H1 (cell line): ENCODE measurements around the gene TSPAN1. TPM values are rescaled to one million over a fixed set of nuclear protein-coding genes. Genes with fewer than 3 reads are reported as not detected.

ENCODE experiments used
- CTCF ChIA-PET: fragments of 300-600 bp; sonication (Branson Sonifier 250); formaldehyde crosslinking; loops from one replicate; lab custom pipeline; 2021; ENCODE audit not compliant: partially characterized antibody; lab: Charles Lee
- POLR2A ChIA-PET: fragments of 300-600 bp; sonication (Branson Sonifier 250); formaldehyde crosslinking; loops from one replicate; lab custom pipeline; 2021; ENCODE audit warnings: inconsistent platforms; ENCODE audit not compliant: partially characterized antibody; lab: Charles Lee
- DNase-seq, 2 experiments: peaks; one replicate each; pipeline versions ENCODE4 v3.0.0 to v3.0.0-alpha.2; 2010 to 2022; ENCODE audit warnings: low spot score in 2 of 2, low read depth in 1 of 2, mixed read lengths in 1 of 2
- FAIRE-seq: peaks from 2 replicates; lab custom pipeline; 2011; peaks lifted over from hg19 to GRCh38; lab: Jason Lieb, UNC
- H2AFZ ChIP-seq: 2 replicates; pipeline ENCODE4 v1.8.1; 2012; ENCODE audit warnings: low read length, inconsistent platforms
- H2AK5ac ChIP-seq: 2 replicates; pipeline ENCODE4 v1.6.1; 2013; ENCODE audit warnings: low read depth, low read length
- H2BK120ac ChIP-seq: replicated peaks from 2 replicates; pipeline ENCODE3; 2013; ENCODE audit warnings: low read depth, low read length, inconsistent platforms
- H2BK12ac ChIP-seq: 2 replicates; pipeline ENCODE4 v1.6.1; 2013; ENCODE audit warnings: low read depth, low read length
- H2BK15ac ChIP-seq: 2 replicates; pipeline ENCODE4 v1.6.1; 2013; ENCODE audit warnings: low read length
- H2BK20ac ChIP-seq: 2 replicates; pipeline ENCODE4 v1.6.1; 2013; ENCODE audit warnings: low read length
- H2BK5ac ChIP-seq: 2 replicates; pipeline ENCODE4 v1.6.1; 2013; ENCODE audit warnings: low read depth, low read length
- H3K14ac ChIP-seq: 2 replicates; pipeline ENCODE4 v1.6.1; 2013; ENCODE audit warnings: inconsistent platforms; ENCODE audit not compliant: insufficient read length
- H3K18ac ChIP-seq: 2 replicates; pipeline ENCODE4 v1.6.1; 2013; ENCODE audit warnings: low read length; ENCODE audit errors: extremely low read depth
- H3K23ac ChIP-seq: 2 replicates; pipeline ENCODE4 v1.6.1; 2013; ENCODE audit warnings: inconsistent platforms; ENCODE audit not compliant: insufficient read length
- H3K23me2 ChIP-seq: 2 replicates; pipeline ENCODE4 v1.6.1; 2013; ENCODE audit warnings: low read depth, low read length
- H3K27ac ChIP-seq: 2 replicates; pipeline ENCODE4 v1.6.1; 2011; ENCODE audit warnings: low read depth, low read length, inconsistent platforms
- H3K27me3 ChIP-seq, 4 experiments: replicated peaks in 1 of 4; 1 replicate in 1 of 4; 2 replicates in 3 of 4; pipeline versions ENCODE4 v1.6.1 to v1.8.1; 2011 to 2013; ENCODE audit warnings: low read length in 3 of 4, mild to moderate bottlenecking in 3 of 4, inconsistent platforms in 2 of 4, mixed read lengths in 2 of 4, moderate library complexity in 1 of 4; ENCODE audit not compliant: control insufficient read depth in 3 of 4, insufficient read depth in 3 of 4; ENCODE audit errors: extremely low read depth in 1 of 4
- H3K36me3 ChIP-seq, 4 experiments: 2 replicates each; pipeline versions ENCODE4 v1.6.1 to v1.8.1; 2011 to 2013; ENCODE audit warnings: mild to moderate bottlenecking in 4 of 4, low read length in 3 of 4, moderate library complexity in 2 of 4, control low read depth in 1 of 4, inconsistent platforms in 1 of 4; ENCODE audit not compliant: insufficient read depth in 4 of 4, control insufficient read depth in 2 of 4
- H3K4ac ChIP-seq: replicated peaks from 2 replicates; pipeline ENCODE3; 2013; ENCODE audit warnings: low read length, low read depth, mixed read lengths, inconsistent platforms; ENCODE audit not compliant: insufficient read length
- H3K4me1 ChIP-seq, 4 experiments: replicated peaks in 1 of 4; 1 replicate in 1 of 4; 2 replicates in 3 of 4; pipeline versions ENCODE4 v1.6.1 to v1.8.1; 2011 to 2013; ENCODE audit warnings: low read length in 3 of 4, inconsistent platforms in 2 of 4, mixed read lengths in 1 of 4; ENCODE audit not compliant: insufficient read depth in 4 of 4, control insufficient read depth in 3 of 4
- H3K4me2 ChIP-seq, 2 experiments: 2 replicates each; pipeline versions ENCODE4 v1.6.1 to v1.8.1; 2011 to 2013; ENCODE audit warnings: low read depth in 2 of 2, low read length in 2 of 2, control low read depth in 1 of 2, inconsistent platforms in 1 of 2, mild to moderate bottlenecking in 1 of 2; ENCODE audit not compliant: insufficient read depth in 1 of 2
- H3K4me3 ChIP-seq, 4 experiments: fragments of 200-600, 300-600 bp in 1 of 4; sonication (generic), shearing (Covaris generic), sonication (Bioruptor Twin) in 1 of 4; 2 replicates each; pipeline versions ENCODE4 v1.5.1 to v1.8.1; 2011 to 2016; ENCODE audit warnings: low read length in 4 of 4, low read depth in 3 of 4, control low read depth in 2 of 4, inconsistent platforms in 2 of 4, mild to moderate bottlenecking in 2 of 4, mixed read lengths in 1 of 4, moderate library complexity in 1 of 4; ENCODE audit not compliant: insufficient read depth in 2 of 4; ENCODE audit errors: extremely low read depth in 1 of 4
- H3K56ac ChIP-seq: replicated peaks from 2 replicates; pipeline ENCODE3; 2013; ENCODE audit warnings: low read depth, mild to moderate bottlenecking, mixed read lengths, low read length, inconsistent platforms; ENCODE audit not compliant: insufficient read length
- H3K79me1 ChIP-seq: 2 replicates; pipeline ENCODE4 v1.6.1; 2013; ENCODE audit warnings: low read depth, low read length, control low read depth
- H3K79me2 ChIP-seq, 2 experiments: 2 replicates each; pipeline versions ENCODE4 v1.6.1 to v1.8.1; 2012 to 2013; ENCODE audit warnings: low read length in 2 of 2, mild to moderate bottlenecking in 2 of 2, inconsistent platforms in 1 of 2; ENCODE audit not compliant: insufficient read depth in 2 of 2, control insufficient read depth in 1 of 2
- H3K9ac ChIP-seq, 4 experiments: replicated peaks in 1 of 4; 1 replicate in 1 of 4; 2 replicates in 3 of 4; pipeline versions ENCODE4 v1.6.1 to v1.8.1; 2011 to 2013; ENCODE audit warnings: low read depth in 3 of 4, low read length in 3 of 4, control low read depth in 2 of 4, mild to moderate bottlenecking in 2 of 4, moderate library complexity in 2 of 4, inconsistent platforms in 1 of 4; ENCODE audit errors: extremely low read depth in 1 of 4
- H3K9me3 ChIP-seq, 2 experiments: 2 replicates each; pipeline versions ENCODE4 v1.6.1 to v1.8.1; 2012 to 2013; ENCODE audit warnings: mild to moderate bottlenecking in 2 of 2, moderate library complexity in 2 of 2, control low read depth in 1 of 2, inconsistent platforms in 1 of 2, low read depth in 1 of 2, low read length in 1 of 2, mixed read lengths in 1 of 2; ENCODE audit not compliant: insufficient read depth in 2 of 2
- H4K20me1 ChIP-seq, 2 experiments: replicated peaks in 1 of 2; 2 replicates each; pipeline versions ENCODE3 to v1.8.1; 2011 to 2013; ENCODE audit warnings: inconsistent platforms in 2 of 2, low read length in 2 of 2, mild to moderate bottlenecking in 1 of 2; ENCODE audit not compliant: insufficient read depth in 2 of 2, control insufficient read depth in 1 of 2
- H4K5ac ChIP-seq: 2 replicates; pipeline ENCODE4 v1.6.1; 2013; ENCODE audit warnings: low read length, low read depth, mixed read lengths, inconsistent platforms; ENCODE audit not compliant: insufficient read length
- H4K8ac ChIP-seq: 2 replicates; pipeline ENCODE4 v1.8.0; 2013; ENCODE audit warnings: mild to moderate bottlenecking, moderate library complexity, low read length, inconsistent platforms; ENCODE audit not compliant: insufficient read depth; ENCODE audit errors: extremely low read depth
- H4K91ac ChIP-seq: replicated peaks from 2 replicates; pipeline ENCODE3; 2013; ENCODE audit warnings: low read length, mixed read lengths, inconsistent platforms; ENCODE audit not compliant: insufficient read length
- GTF2F1 ChIP-seq: IDR thresholded peaks from 2 replicates; pipeline ENCODE4 v1.6.1; 2012; ENCODE audit warnings: low read depth, low read length, improper control_type of control experiment, borderline replicate concordance
- WGBS, 2 experiments: shearing (Covaris generic) in 1 of 2; methylation state at CpG; one replicate each; pipeline versions ENCODE4 v1.1.6 to v1.1.7; 2013 to 2015; ENCODE audit warnings: low lambda C conversion rate in 2 of 2, mixed read lengths in 2 of 2, inconsistent platforms in 1 of 2, low coverage in 1 of 2, missing lambda C conversion rate in 1 of 2; ENCODE audit not compliant: insufficient replicate concordance in 2 of 2, insufficient coverage in 1 of 2, insufficient read length in 1 of 2; ENCODE audit errors: extremely low coverage in 1 of 2, missing lambda C conversion rate in 1 of 2; 5-methylcytosine and 5-hydroxymethylcytosine counted together
- polyA plus RNA-seq, 7 experiments: library from polyadenylated mRNA; depleted of rRNA in 3 of 7; stranded (reverse) in 5 of 7; unstranded in 2 of 7; fragments of >200 nt in 5 of 7; fragments of 200-250 nt in 2 of 7; gene quantifications; 1 replicate in 5 of 7; 2 replicates in 1 of 7; 4 replicates in 1 of 7; pipeline versions ENCODE4 v1.2.1 to v1.2.3, GENCODE V29; 2011 to 2013; ENCODE audit warnings: missing spikeins in 2 of 7, mixed read lengths in 2 of 7
- total RNA-seq: library from RNA; stranded (reverse); fragmentation: NEBNext Ultra II Directional; extraction: Animal tissue kit (Norgen Biotek cat#: 25700); gene quantifications from 2 replicates; pipeline ENCODE4 v1.2.1, GENCODE V29; 2021

The TSPAN1 gene
- total and polyA plus RNA-seq, 2 of the 8 experiments (the other 6 are each of a cell fraction or from before 2014, with no cell fraction given) = 0.05 TPM; not detected in 1

- H3K79me1 ChIP-seq = no peaks in the 10 kb centered on the region
- CTCF ChIA-PET = interaction anchor here (0.6 to 2.5 kb wide), 4 partner anchors 12 to 143 kb away, joined by 3 to 11 read pairs (median 3); partner anchors contain the start of gene TSPAN1
- WGBS, 2 experiments = 94% methylated on average over 8 of the region's 8 CpGs; no CpG with 5 or more reads in 1 of the 2 experiments
- peaks cover 0 to 6% (median 3%) of the 10 kb centered on the region in 4 experiments; a peak in 5 of 8 replicates for H3K36me3 ChIP-seq
- H3K9ac ChIP-seq = no peak overlapping the region
- no peak for DNase-seq
- H3K4ac ChIP-seq = no peak overlapping the region
- no peak overlapping the region for H2BK20ac ChIP-seq
- H4K8ac ChIP-seq = no peak overlapping the region
- H3K27ac ChIP-seq = no peak overlapping the region
- H3K14ac ChIP-seq = no peak overlapping the region
- H4K20me1 ChIP-seq = peaks cover 0 to 3% of the 10 kb centered on the region in 2 experiments
- H3K79me2 ChIP-seq = no peaks in the 10 kb centered on the region
- no peaks in the 10 kb centered on the region for H3K4me1 ChIP-seq
- H4K91ac ChIP-seq = no peak overlapping the region
- no peaks in the 10 kb centered on the region for H3K9me3 ChIP-seq
- H3K23ac ChIP-seq = no peak overlapping the region
- no peak overlapping the region for H2AFZ ChIP-seq
- H3K23me2 ChIP-seq = no peaks in the 10 kb centered on the region
- no peak overlapping the region for H3K4me2 ChIP-seq
- no peaks in the 10 kb centered on the region for H3K27me3 ChIP-seq
- POLR2A ChIA-PET = interaction anchor here (1.1 to 1.9 kb wide), 3 partner anchors 9 to 34 kb away, joined by 3 to 4 read pairs (median 3); no protein-coding TSS in a partner anchor
- H4K5ac ChIP-seq = no peak overlapping the region
- no peak overlapping the region for H3K18ac ChIP-seq
- H2BK12ac ChIP-seq = no peak overlapping the region
- H2AK5ac ChIP-seq = no peak overlapping the region
- H3K56ac ChIP-seq = no peak overlapping the region
- no peak overlapping the region for H2BK5ac ChIP-seq
- H2BK120ac ChIP-seq = no peak overlapping the region
- FAIRE-seq = no peak
- H2BK15ac ChIP-seq = no peak overlapping the region
- no peak overlapping the region for H3K4me3 ChIP-seq
- no peak for TF ChIP-seq GTF2F1
Measured at GRCh38 chr1:46187106-46187869, 12.4 kb downstream of the TSPAN1 start.
